Stimulated activated CD4-positive, alpha-beta T cell treated with anti-CD3 and anti-CD28 coated beads, Interleukin-15, amount 100 ng/mL, for 48 hours (primary cell): ENCODE results near the gene GEMIN8.

Experiments used
- DNase-seq, 2 donors: peaks; one replicate each; pipeline ENCODE4 v3.0.0-alpha.2; 2020; ENCODE audit warnings: low read depth in 2 of 2

Gene GEMIN8, protein sequence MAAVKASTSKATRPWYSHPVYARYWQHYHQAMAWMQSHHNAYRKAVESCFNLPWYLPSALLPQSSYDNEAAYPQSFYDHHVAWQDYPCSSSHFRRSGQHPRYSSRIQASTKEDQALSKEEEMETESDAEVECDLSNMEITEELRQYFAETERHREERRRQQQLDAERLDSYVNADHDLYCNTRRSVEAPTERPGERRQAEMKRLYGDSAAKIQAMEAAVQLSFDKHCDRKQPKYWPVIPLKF

GRCh38 chrX:14029425-14030173, at the start of gene GEMIN8:
TSS of gene GEMIN8 (minus strand) at chrX:14029892. CDS start at chrX:14021478, 8,414 bp downstream.
- DNase-seq: peak; percentile 73 to 80

DNA sequence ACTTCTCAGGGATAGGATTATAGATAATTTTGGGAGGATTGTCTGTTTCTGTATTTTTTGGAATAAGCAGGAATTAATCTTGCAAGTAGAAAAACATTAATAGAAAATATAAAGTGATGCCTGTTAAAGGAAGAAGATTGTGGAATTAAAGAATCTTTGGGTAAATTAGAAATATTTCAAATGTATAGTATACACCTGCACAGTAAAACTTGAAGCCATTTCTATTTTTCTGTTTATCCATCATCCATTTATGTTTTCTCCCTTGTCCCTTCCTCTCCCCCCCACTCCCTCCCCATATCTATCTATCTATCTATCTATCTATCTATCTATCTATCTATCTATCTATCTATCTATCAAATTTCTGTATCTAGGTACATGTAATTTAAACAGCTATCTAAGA, 46.9 kb upstream of the GEMIN8 start:
- no peak for DNase-seq

DNA sequence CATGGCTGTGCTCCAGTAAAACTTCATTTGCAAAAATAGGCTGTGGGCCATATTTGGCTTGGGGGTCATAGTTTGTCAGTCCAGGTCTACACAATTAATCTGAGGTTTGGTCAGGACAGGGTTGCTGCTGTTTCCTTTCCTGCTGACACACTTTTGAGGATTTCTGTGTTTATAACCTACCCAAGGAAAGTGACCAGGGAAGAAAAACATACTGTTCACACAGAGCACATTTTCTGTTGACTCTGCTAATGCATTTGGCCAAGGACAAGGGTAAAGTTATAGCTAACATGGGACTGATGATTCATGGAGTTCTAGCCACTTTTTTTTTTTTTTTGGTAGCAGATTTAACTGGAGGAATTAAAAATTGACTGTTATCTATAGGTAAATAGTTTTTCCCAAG, 43.9 kb upstream of the GEMIN8 start:
- DNase-seq: no peak

DNA sequence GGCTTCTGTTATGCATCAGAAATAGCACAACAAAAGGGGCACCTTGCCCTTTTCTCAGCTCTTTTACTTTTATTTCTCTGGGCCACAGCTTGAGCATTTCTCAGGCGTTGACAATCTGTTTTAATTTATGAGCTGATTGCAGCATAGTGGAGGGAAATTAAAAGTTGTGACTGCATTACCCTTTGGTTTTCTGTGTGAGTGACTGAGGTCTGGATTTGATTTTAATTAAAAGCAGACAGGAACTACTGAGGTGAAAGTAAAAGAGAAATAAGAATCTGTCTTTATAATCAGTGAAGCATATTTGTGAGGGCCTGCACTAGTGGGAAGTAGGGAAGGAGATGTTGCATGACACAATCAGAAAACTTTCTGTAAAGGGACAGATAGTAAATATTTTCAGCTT, 43.4 kb upstream of the GEMIN8 start:
- DNase-seq: no peak

- no peak for DNase-seq
Observed at GRCh38 chrX:14065800-14066199, 36.1 kb upstream of the GEMIN8 start.

GRCh38 chrX:14064626-14065432, 35.1 kb upstream of the GEMIN8 start:
- DNase-seq: no peak

GRCh38 chrX:14062524-14062923, 32.8 kb upstream of the GEMIN8 start:
- no peak for DNase-seq

- no peak for DNase-seq
Observed at GRCh38 chrX:14056206-14056605, 26.5 kb upstream of the GEMIN8 start.

- no peak for DNase-seq
Observed at GRCh38 chrX:14051416-14051815, 21.7 kb upstream of the GEMIN8 start.

DNA sequence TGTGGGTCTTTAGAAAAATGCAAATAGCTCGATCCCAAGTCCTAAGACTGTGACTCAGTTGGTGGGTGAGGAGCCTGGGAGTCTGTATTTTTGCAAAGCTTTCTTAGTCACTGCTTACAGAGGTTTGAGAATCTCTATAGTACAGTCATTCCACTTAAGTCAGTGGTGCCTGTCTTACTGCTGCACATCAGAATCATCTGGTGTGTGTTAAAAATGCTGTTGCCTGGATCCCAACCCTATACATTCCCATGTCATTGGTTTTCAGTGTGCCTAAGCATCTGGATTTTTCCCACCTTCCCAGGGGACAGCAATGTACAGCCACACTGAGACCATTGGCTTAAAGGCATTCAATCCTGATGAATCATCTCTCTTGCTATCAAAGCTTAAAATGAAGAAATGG, 21.0 kb upstream of the GEMIN8 start:
- DNase-seq: no peak

DNA sequence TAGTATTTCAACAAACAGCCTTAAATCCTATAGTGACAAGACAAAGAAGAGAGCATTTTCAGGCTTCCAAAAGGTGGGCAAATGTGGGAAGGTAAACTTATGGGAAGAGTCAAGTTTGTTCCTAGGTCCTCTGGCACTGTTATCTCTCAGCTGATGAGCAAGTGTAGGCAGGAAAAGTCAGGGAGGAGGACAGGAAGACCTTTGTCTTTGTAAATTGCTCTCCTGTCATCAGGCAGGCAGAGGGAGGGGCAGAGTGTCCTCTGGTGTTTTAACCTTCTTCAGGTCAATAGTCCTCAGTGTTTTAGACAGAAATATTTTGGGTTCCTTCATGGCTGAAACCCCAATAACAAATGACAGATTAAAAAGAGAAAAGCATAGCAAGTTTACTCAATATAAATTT, 13.5 kb upstream of the GEMIN8 start:
- DNase-seq: no peak

DNA sequence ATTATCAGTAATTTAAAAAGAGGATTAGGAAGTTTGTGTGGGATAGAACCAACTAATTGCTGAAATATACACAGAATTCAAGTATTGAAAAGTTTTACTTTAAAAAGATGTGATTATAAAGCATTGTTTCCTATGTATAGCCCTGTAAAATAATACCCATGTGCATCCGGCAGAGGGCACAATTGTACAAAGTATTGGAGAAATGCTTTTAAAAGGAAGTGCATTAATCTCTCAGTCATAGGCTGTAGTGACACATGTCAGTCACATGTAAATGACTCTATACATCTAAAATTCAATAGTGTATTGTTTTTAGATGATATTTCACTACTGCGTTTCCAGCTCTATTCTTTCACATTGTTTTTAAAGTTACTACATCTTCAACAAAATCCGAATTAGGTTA, 9.7 kb upstream of the GEMIN8 start:
- DNase-seq: peak in 1 of 2 donors; percentile 64

- DNase-seq: no peak
Observed at GRCh38 chrX:14038375-14039085, 8.8 kb upstream of the GEMIN8 start.

GRCh38 chrX:14032406-14032805, 2.7 kb upstream of the GEMIN8 start:
- peak in 1 of 2 donors; percentile 42 for DNase-seq

- no peak for DNase-seq
Observed at GRCh38 chrX:14030174-14030530, 460 bp upstream of the GEMIN8 start.

GRCh38 chrX:14029039-14029424, 660 bp downstream of the GEMIN8 start:
- DNase-seq: no peak

DNA sequence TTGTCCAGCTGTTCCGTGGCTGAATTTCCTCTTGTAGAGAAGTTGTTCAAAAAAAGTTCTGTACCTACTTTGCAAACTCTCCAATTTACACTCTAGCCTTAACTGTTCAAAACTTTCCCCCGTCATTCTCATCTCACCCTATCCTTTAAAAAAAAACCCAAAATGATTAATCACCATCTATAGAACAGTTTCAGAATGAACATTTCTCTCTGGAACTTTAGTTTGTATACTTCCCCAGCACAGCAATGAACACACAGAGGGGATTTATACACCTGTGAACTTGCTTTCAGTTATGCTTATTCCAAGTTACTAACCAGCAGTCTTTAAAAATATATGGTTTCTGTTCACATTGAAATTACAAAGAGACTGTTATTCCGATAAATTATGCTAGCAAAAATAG, 1.2 kb downstream of the GEMIN8 start:
- no peak for DNase-seq

DNA sequence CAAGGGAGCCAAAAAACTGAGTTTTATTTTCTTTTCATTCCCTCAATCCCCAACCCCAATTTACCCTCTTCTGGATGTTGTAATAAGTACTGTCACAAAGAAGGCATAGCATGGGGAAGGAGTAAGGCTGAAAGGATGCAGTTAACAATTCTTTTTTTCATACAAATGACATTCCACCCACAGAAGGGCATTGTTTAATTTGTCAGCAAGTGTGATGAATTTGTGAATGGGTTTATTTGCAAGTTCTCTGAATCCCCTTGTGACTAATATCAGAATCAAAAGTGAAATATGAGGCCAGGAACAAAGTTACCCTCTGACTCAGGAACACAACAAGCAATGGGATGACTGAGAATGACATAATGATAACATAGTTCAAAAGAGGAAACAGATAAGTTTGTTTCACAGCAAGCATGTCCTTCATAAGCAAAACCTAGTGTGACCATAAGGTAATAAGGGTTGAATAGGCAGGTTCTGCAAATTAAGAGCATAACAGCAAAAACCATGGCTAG, 2.1 kb downstream of the GEMIN8 start:
- no peak for DNase-seq

GRCh38 chrX:14027036-14027435, 2.7 kb downstream of the GEMIN8 start:
- DNase-seq: no peak

GRCh38 chrX:14026121-14026520, 3.6 kb downstream of the GEMIN8 start:
- no peak for DNase-seq

GRCh38 chrX:14022019-14022418, 7.7 kb downstream of the GEMIN8 start:
- no peak for DNase-seq

- no peak for DNase-seq
Observed at GRCh38 chrX:14017399-14017798, 12.3 kb downstream of the GEMIN8 start.
